HG03175 (cell line): Measurements from ENCODE around the gene CSAG1.
"Not testable (repeated sequence)": the region's sequence is repeated elsewhere in the genome, so short reads cannot be mapped to it uniquely, and the experiment has no call there.

Experiments
- ATAC-seq: cut with Tn5 transposase; IDR thresholded peaks from one replicate; pipeline ENCODE4 v1.9.1; 2021; ENCODE audit warnings: mild to moderate bottlenecking, moderate library complexity; ENCODE audit not compliant: unreplicated experiment

Gene CSAG1

GRCh38 chrX:152733261-152733975, at the start of gene CSAG1, which contains the start of gene MAGEA12:
CSAG1 (minus strand) TSS chrX:152733721; CDS start chrX:152732460, 1,261 bp downstream.
MAGEA12 (plus strand) TSS chrX:152733757; CDS start chrX:152736162, 2,405 bp downstream.
- ATAC-seq, result no peak

GRCh38 chrX:152769549-152770289, 36.2 kb upstream of the CSAG1 start, which contains the start of gene MAGEA6:
MAGEA6 (minus strand) TSS chrX:152769689; CDS start chrX:152767650, 2,039 bp downstream.
- ATAC-seq, result not testable (repeated sequence)

- ATAC-seq, result not testable (repeated sequence)
Measured at GRCh38 chrX:152766562-152766961, 33.0 kb upstream of the CSAG1 start.

- not testable (repeated sequence) for ATAC-seq
Measured at GRCh38 chrX:152761582-152761981, 28.1 kb upstream of the CSAG1 start.

- ATAC-seq, result not testable (repeated sequence)
Measured at GRCh38 chrX:152759544-152759943, 26.0 kb upstream of the CSAG1 start.

GRCh38 chrX:152758918-152759317, 25.4 kb upstream of the CSAG1 start, which contains the start of gene CSAG3:
CSAG3 (plus strand) TSS chrX:152759218.
- ATAC-seq, result not testable (repeated sequence)

GRCh38 chrX:152754871-152755270, 21.4 kb upstream of the CSAG1 start:
- ATAC-seq, result not testable (repeated sequence)

GRCh38 chrX:152753686-152754650, 20.4 kb upstream of the CSAG1 start, which contains the start of gene MAGEA2:
MAGEA2 (minus strand) TSS chrX:152753842; CDS start chrX:152751363, 2,479 bp downstream.
- ATAC-seq, result not testable (repeated sequence)

GRCh38 chrX:152738560-152738959, 5.0 kb upstream of the CSAG1 start:
- no peak for ATAC-seq

- not testable (repeated sequence) for ATAC-seq
Measured at GRCh38 chrX:152736528-152736927, 3.0 kb upstream of the CSAG1 start.

- ATAC-seq, result no peak
Measured at GRCh38 chrX:152735860-152736511, 2.5 kb upstream of the CSAG1 start.

- ATAC-seq, result no peak
Measured at GRCh38 chrX:152735101-152735500, 1.6 kb upstream of the CSAG1 start.

GRCh38 chrX:152734143-152734858, 780 bp upstream of the CSAG1 start:
- ATAC-seq, result not testable (repeated sequence)

GRCh38 chrX:152725409-152725808, 8.1 kb downstream of the CSAG1 start:
- no peak for ATAC-seq

GRCh38 chrX:152713815-152714787, 19.4 kb downstream of the CSAG1 start, which contains the start of gene MAGEA2B:
MAGEA2B (plus strand) TSS chrX:152714628; CDS start chrX:152717107, 2,479 bp downstream.
- ATAC-seq, result not testable (repeated sequence)

- not testable (repeated sequence) for ATAC-seq
Measured at GRCh38 chrX:152713195-152713594, 20.3 kb downstream of the CSAG1 start.

- ATAC-seq, result not testable (repeated sequence)
Measured at GRCh38 chrX:152709173-152709572, 24.3 kb downstream of the CSAG1 start, which contains the start of gene CSAG2. CSAG2 (minus strand) TSS chrX:152709273; CDS start chrX:152709112, 161 bp downstream.

GRCh38 chrX:152706500-152706899, 27.0 kb downstream of the CSAG1 start:
- not testable (repeated sequence) for ATAC-seq
